NB4 (cell line): ENCODE results near the gene SH3PXD2A.

Experiments used
- DNase-seq: peaks from one replicate; pipeline ENCODE4 v3.0.0; 2010; ENCODE audit warnings: low read depth
- H3K4me3 ChIP-seq: one replicate; pipeline ENCODE4 v1.5.1; 2011; ENCODE audit warnings: mild to moderate bottlenecking, low read depth, low read length, moderate library complexity
- CTCF ChIP-seq: IDR thresholded peaks from one replicate; pipeline ENCODE4 v1.5.1; 2012; ENCODE audit warnings: low read depth, low read length
- MAX ChIP-seq: IDR thresholded peaks from 2 replicates; pipeline ENCODE4 v1.6.1; 2011; ENCODE audit warnings: low read depth, low read length
- MYC ChIP-seq: IDR thresholded peaks from 2 replicates; pipeline ENCODE4 v1.6.1; 2011; ENCODE audit warnings: low read depth, low read length
- POLR2A ChIP-seq: IDR thresholded peaks from 2 replicates; pipeline ENCODE4 v1.6.1; 2011; ENCODE audit warnings: mild to moderate bottlenecking; ENCODE audit not compliant: insufficient read length; ENCODE audit errors: extremely low read depth

SH3PXD2A gene

DNA sequence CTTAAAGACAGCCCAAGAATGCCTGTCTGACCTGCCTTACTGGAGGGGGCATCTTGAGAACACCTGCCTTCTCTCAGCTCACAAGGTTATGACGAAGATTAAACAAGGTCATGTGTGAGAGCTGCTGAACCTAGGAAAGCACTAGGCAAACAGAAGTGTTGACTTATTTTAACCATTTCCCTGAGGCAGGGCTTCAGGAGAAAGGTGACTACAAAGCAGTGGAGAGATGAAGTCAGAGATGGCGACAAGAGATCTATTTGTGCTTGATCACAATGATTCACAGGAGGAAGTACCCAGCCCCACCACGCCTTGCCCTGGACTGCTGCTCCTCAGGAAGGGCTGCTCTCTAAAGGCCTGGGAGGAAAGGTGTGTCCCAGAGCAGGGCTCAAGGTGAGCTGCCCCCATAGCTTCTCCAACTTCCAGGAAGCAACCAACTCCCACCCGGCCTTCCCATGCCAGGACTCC, 34.9 kb upstream of the SH3PXD2A start:
- peak; percentile 43 for DNase-seq
- TF ChIP-seq POLR2A (no peak), CTCF (no peak), MYC (no peak), MAX (no peak)
- H3K4me3 ChIP-seq, result no peak overlapping the region

- no peak overlapping the region for H3K4me3 ChIP-seq
- no peak for DNase-seq
- TF ChIP-seq POLR2A (no peak), MAX (no peak), CTCF (no peak), MYC (no peak)
These were observed 33.8 kb upstream of the SH3PXD2A start for GRCh38 chr10:103889121-103889720.

DNA sequence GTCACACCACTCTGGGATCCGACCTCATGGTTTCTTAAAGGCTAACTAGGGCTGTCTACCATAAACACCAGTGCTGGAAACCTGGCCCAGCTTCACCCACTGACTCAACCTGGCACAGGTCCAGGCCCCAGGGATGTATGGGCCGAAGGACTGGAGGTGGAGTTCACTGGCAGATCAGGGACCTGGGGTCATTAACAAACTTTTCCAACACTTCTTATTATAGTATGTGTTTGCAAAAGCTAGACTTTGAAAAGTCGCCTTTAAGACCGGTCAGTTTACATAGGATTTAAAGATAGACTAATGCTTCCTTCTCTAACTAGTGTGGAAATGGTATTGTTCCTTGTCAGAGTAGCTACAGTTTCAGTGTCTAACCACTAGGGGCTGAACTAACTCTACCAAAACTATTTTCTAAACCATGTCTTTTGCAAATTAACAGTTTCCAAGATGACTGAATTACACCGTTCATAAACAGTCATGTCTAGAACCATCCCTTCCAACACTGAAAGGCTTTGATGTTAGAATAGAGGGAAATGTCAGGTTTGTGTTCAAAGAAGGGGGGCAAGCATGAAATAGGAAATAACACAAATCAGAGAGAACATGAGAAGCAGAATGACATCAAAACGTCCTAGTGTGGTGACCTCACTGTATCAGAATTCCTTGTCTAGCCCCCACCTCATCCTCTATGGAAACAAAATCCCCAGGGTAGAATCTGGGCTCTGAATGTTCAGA, 32.9 kb upstream of the SH3PXD2A start:
- DNase-seq, result peak; percentile 72
- no peak overlapping the region for H3K4me3 ChIP-seq
- TF ChIP-seq CTCF (peak; percentile 86), MAX (no peak), POLR2A (no peak), MYC (no peak)

GRCh38 chr10:103885617-103886016, 30.2 kb upstream of the SH3PXD2A start:
- DNase-seq, result no peak
- no peak overlapping the region for H3K4me3 ChIP-seq
- TF ChIP-seq CTCF, result no peak
- TF ChIP-seq MYC, result no peak
- TF ChIP-seq POLR2A, result no peak
- TF ChIP-seq MAX, result no peak

- DNase-seq, result peak; percentile 70
- TF ChIP-seq MAX (peak; percentile 8; the same call in 1 of the 2 replicates), POLR2A (no peak), CTCF (peak; percentile 85)
- H3K4me3 ChIP-seq, result no peak overlapping the region
These were observed 29.3 kb upstream of the SH3PXD2A start for GRCh38 chr10:103884681-103885139.
